ENCODE measurements around the gene NTN5.

The NTN5 gene

DNA sequence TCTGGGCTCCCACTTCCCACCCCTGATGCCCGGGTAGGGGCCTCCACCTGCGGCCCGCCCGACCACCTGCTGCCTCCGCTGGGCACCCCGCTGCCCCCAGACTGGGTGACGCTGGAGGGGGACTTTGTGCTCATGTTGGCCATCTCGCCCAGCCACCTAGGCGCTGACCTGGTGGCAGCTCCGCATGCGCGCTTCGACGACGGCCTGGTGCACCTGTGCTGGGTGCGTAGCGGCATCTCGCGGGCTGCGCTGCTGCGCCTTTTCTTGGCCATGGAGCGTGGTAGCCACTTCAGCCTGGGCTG lies 43.6 kb downstream of the NTN5 start:
- Mint-ChIP-seq H3K4me3 (no peak overlapping the region), H3K36me3 (ENCODE audit: low read depth) (peaks cover 63% of the 10 kb centered on the region), H3K4me1 (ENCODE audit: low read depth) (peaks cover 58% of the 10 kb centered on the region), H3K9me3 (no peaks in the 10 kb centered on the region), H3K27ac (no peak overlapping the region), H3K27me3 (no peaks in the 10 kb centered on the region)
- DNase-seq, result no peak

GRCh38 chr19:48628486-48629296 lies 44.1 kb downstream of the NTN5 start:
- Mint-ChIP-seq H3K9me3 (no peaks in the 10 kb centered on the region), H3K36me3 (ENCODE audit: low read depth) (peaks cover 66% of the 10 kb centered on the region), H3K27me3 (no peaks in the 10 kb centered on the region), H3K4me3 (no peak overlapping the region), H3K4me1 (ENCODE audit: low read depth) (peaks cover 57% of the 10 kb centered on the region), H3K27ac (peak overlapping the region; percentile 3)
- no peak for DNase-seq

- DNase-seq, result no peak
- H3K36me3 Mint-ChIP-seq (ENCODE audit: low read depth), result peaks cover 71% of the 10 kb centered on the region
- H3K4me3 Mint-ChIP-seq, result no peak overlapping the region
- peaks cover 54% of the 10 kb centered on the region for H3K4me1 Mint-ChIP-seq (ENCODE audit: low read depth)
- no peak overlapping the region for H3K27ac Mint-ChIP-seq
- no peaks in the 10 kb centered on the region for H3K9me3 Mint-ChIP-seq
- no peaks in the 10 kb centered on the region for H3K27me3 Mint-ChIP-seq
Observed at GRCh38 chr19:48627865-48628314, 44.9 kb downstream of the NTN5 start.

DNA sequence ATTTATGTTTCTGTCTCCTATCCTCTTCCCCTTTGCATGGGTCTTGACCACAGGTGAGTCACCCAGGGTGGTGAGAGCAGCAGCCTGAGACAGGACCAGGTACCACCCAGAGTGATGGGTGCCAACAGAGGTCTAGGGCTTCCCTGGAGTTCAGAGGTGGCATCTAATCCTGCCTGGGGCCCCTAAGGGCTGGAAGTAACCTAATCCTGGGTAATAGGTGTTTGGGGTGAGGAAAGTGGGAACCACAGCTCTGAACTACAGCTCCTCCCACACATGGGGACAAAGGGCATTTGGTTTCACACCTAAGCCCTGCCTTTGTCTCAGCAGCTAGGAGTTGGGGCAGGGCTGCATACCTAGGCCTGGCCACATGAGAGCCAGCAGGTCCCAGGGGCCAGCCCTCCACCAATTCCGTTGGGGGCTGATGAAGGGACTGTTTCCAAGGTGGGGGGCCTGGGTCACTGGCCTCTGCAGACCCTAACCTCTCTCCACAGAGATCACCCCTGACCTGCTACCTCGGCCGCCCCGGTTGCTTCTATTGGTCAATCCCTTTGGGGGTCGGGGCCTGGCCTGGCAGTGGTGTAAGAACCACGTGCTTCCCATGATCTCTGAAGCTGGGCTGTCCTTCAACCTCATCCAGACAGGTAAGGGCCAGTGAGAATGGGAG lies 45.5 kb downstream of the NTN5 start:
- Mint-ChIP-seq H3K4me3 (no peak overlapping the region), H3K36me3 (ENCODE audit: low read depth) (peaks cover 71% of the 10 kb centered on the region), H3K27ac (peak overlapping the region; percentile 60), H3K9me3 (no peaks in the 10 kb centered on the region), H3K4me1 (ENCODE audit: low read depth) (peaks cover 50% of the 10 kb centered on the region), H3K27me3 (no peaks in the 10 kb centered on the region)
- no peak for DNase-seq

- Mint-ChIP-seq H3K36me3 (ENCODE audit: low read depth) (peaks cover 73% of the 10 kb centered on the region), H3K9me3 (no peaks in the 10 kb centered on the region), H3K4me3 (no peak overlapping the region), H3K4me1 (ENCODE audit: low read depth) (peaks cover 50% of the 10 kb centered on the region), H3K27me3 (no peaks in the 10 kb centered on the region), H3K27ac (no peak overlapping the region)
- DNase-seq, result no peak
Observed at GRCh38 chr19:48625891-48626327, 46.9 kb downstream of the NTN5 start.

- Mint-ChIP-seq H3K36me3 (ENCODE audit: low read depth) (peaks cover 68% of the 10 kb centered on the region), H3K4me1 (ENCODE audit: low read depth) (peaks cover 49% of the 10 kb centered on the region), H3K4me3 (peak overlapping the region; percentile 73)
Observed at GRCh38 chr19:48624791-48625723, 47.8 kb downstream of the NTN5 start.

GRCh38 chr19:48624067-48624594 lies 48.7 kb downstream of the NTN5 start:
- Mint-ChIP-seq H3K27ac (peak overlapping the region; percentile 89), H3K9me3 (no peaks in the 10 kb centered on the region), H3K27me3 (no peaks in the 10 kb centered on the region), H3K4me3 (peak overlapping the region; percentile 73), H3K4me1 (ENCODE audit: low read depth) (peaks cover 53% of the 10 kb centered on the region), H3K36me3 (ENCODE audit: low read depth) (peaks cover 68% of the 10 kb centered on the region)
- peak; percentile 97 for DNase-seq

More at GRCh38 chr19:48624791-48625723, 47.8 kb downstream of the NTN5 start:
- H3K27ac Mint-ChIP-seq, result peak overlapping the region; percentile 89
- H3K27me3 Mint-ChIP-seq, result no peaks in the 10 kb centered on the region
- no peak for DNase-seq
- H3K9me3 Mint-ChIP-seq, result no peaks in the 10 kb centered on the region

DNA sequence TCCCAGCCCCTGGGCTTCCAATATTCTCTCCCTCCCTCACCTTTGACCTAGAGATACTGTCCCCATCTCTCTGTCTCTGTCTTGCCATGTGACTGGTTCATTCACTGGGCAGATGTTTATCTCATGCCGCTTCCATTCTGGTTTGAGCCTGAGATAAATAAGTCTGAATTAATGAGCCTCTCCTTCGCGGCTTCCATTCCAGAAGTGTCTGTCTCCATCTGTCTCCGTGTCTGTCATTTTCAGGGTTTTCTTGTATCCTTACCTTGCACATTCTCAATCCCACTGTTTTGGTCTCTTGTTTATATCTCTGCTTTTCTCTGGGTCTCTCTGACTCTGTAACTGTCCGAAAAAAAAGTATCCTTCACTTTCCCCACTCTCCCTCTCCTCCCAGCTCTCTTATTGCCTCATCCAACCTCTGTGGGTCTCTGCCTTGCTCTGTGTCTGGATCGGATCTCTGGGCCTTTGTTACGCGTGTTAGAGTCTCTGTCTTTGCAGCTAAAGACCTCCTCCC lies 49.2 kb downstream of the NTN5 start:
- Mint-ChIP-seq H3K4me3 (peak overlapping the region; percentile 73), H3K36me3 (ENCODE audit: low read depth) (peaks cover 68% of the 10 kb centered on the region), H3K27ac (peak overlapping the region; percentile 89), H3K27me3 (no peaks in the 10 kb centered on the region), H3K4me1 (ENCODE audit: low read depth) (peaks cover 53% of the 10 kb centered on the region), H3K9me3 (no peaks in the 10 kb centered on the region)
- DNase-seq, result no peak

DNA sequence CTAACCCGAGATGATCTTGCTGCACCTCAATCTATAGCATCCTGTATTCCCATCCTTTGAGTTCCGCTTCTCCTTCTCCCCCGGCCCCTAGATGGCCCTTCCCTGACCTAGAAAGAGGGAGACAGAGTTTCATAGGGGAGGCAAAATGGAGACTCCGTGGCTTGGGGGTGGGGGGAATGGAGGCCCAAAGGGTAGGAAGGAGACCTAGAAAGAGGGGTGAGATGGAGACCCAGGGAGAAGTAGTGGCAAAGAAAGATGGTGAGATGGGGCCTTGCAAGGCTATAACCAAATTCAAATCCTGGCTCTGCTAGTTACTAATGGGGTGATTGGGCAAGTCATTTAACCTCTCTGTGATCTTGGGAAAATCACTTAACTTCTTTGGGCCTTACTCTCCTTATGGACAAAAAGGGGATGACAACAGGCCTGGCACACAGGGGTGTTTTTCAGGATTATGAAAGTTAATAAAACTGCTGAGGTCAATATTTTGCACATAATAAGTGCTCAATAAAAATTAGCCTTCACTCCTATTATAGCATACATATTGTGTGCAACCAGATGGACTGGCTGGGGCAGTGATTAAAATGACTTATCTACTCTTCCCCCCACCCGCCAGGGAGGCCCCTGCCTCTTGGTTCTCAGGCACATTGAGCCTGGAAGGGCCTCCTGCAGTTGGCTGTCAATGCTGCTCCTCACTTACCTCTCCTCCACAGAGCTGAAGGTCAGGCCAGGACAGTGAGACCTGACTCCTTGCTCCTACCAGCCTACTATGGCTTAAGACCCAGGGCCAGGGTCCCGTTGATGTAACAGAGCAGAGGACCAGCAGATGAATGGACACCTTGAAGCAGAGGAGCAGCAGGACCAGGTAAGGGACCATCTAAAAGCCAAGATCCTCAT lies 52.9 kb downstream of the NTN5 start:
- no peak for DNase-seq
- Mint-ChIP-seq H3K4me1 (ENCODE audit: low read depth) (peaks cover 54% of the 10 kb centered on the region), H3K4me3 (peak overlapping the region; percentile 98), H3K36me3 (ENCODE audit: low read depth) (peaks cover 80% of the 10 kb centered on the region), H3K9me3 (no peaks in the 10 kb centered on the region), H3K27me3 (no peaks in the 10 kb centered on the region), H3K27ac (peak overlapping the region; percentile 99)

DNA sequence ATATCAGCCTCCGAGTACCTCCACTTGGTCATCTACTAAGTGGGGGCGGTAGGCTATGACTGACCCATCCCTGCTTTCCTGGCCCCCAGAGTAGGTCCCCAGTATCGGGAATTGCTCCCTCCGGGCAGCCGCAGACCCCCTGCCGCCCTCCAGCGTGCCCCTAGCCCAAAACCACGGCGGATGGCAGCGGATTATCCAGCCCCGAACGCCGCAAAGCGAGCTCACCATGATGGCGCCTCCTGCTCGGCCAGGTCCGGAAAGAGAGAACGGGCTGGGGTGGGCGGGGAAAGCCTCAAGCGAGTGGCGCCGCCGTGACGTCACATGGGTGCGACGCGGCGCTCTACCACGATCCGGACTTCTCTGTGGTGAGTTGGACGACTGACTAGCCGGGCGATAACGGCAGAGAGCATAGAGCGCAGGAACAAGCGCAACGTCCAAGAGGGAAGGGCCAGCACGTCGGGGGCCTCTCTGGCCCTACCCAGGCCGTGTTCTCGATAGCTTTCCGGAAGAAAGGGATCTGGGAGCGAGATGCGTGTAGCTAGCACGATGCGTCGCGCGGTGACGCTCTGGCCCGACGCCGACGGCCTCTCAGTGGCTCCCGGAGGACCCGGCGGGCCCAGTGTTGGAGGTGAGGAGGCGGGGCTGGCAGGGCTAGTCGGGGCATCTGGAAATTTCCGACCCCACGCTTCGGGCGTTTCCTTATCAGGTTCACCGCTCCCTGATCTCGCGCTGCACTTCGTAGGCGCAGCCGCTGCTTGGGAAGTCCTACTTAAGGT lies 53.7 kb downstream of the NTN5 start, which contains the start of the genes RPL18 and SPHK2:
Gene RPL18 (minus strand): TSS at position 263 of the 776 bp plus-strand sequence. CDS start 35 bp downstream, at position 228.
Gene SPHK2 (plus strand): TSS at position 591 of the 776 bp plus-strand sequence. CDS start 1,009 bp downstream, outside the sequence.
- H3K27ac Mint-ChIP-seq, result peak within 1 kb of the TSS; percentile 99

DNA sequence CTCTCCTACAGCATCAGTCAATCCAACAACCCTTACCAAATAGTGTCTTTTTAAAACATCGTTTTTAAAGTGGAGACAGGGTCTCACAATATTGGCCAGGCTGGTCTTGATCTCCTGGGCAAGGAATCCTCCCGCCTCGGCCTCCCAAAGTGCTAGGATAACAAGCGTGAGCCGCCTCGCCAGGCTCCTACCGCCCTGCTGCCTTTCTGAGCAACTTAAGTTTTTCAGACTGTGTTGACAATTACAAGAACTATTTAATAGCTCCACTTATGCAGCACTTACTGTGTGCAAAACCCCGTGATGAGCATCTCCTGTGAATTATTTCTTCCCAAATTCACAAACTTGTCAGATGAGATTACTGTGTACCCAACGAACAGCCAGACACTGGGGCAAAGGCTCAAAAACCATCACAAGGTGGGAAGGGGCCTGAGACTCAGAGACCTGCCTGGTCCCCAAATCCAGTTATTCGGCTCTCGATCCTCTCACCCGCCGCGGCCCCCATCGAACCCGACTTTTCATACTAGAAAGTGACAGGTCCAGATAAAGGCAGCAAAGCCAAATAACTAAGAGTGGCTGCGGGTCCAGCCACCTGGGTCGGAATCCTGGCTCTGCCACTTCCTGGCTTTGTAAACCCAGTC lies 54.4 kb downstream of the NTN5 start:
- Mint-ChIP-seq H3K36me3 (ENCODE audit: low read depth) (peaks cover 85% of the 10 kb centered on the region), H3K4me3 (peak overlapping the region; percentile 98), H3K27me3 (no peaks in the 10 kb centered on the region), H3K27ac (peak overlapping the region; percentile 99), H3K9me3 (no peaks in the 10 kb centered on the region), H3K4me1 (ENCODE audit: low read depth) (peaks cover 41% of the 10 kb centered on the region)
- DNase-seq, result no peak

More for the DNA sequence above, 53.7 kb downstream of the NTN5 start, which contains the start of the genes RPL18 and SPHK2:
- peak within 1 kb of the TSS; percentile 98 for H3K4me3 Mint-ChIP-seq
- peak; percentile 97 for DNase-seq
- H3K27me3 Mint-ChIP-seq, result no peaks in the 10 kb centered on the region
- H3K4me1 Mint-ChIP-seq (ENCODE audit: low read depth), result peaks cover 47% of the 10 kb centered on the region
- H3K9me3 Mint-ChIP-seq, result no peaks in the 10 kb centered on the region
- peaks cover 84% of the 10 kb centered on the region for H3K36me3 Mint-ChIP-seq (ENCODE audit: low read depth)
